K562 (cell line): ENCODE results near the gene RNASE2. TPM values are rescaled to one million over a fixed set of nuclear protein-coding genes. Genes with fewer than 3 reads are reported as not detected.

Experiments used
- DMBX1 ChIP-seq: fragments of 250-450 bp; sonication (Bioruptor Pico); IDR thresholded peaks from 2 replicates; pipeline ENCODE4 v1.8.0; 2022; ENCODE audit warnings: inconsistent platforms, mild to moderate bottlenecking, moderate library complexity, borderline replicate concordance
- NELFE ChIP-seq: IDR thresholded peaks from 2 replicates; pipeline ENCODE4 v1.6.1; 2011; ENCODE audit warnings: mild to moderate bottlenecking; ENCODE audit not compliant: insufficient read depth, insufficient read length
- NFE2 ChIP-seq: IDR thresholded peaks from 2 replicates; pipeline ENCODE4 v1.6.1; 2014; ENCODE audit warnings: antibody characterized with exemption, low read depth
- PHB ChIP-seq: fragments of 250-450 bp; sonication (Bioruptor Pico); IDR thresholded peaks from 2 replicates; pipeline ENCODE4 v1.5.0; 2021
- POU5F1 ChIP-seq: fragments of 150-350 bp; IDR thresholded peaks from 2 replicates; pipeline ENCODE4 v1.6.1; 2014; ENCODE audit warnings: borderline replicate concordance, low read length, low read depth, mild to moderate bottlenecking; ENCODE audit not compliant: partially characterized antibody
- RAD51 ChIP-seq: fragments of 450-650 bp; IDR thresholded peaks from 2 replicates; pipeline ENCODE4 v1.7.1; 2016; ENCODE audit warnings: low read depth, mild to moderate bottlenecking, borderline replicate concordance
- SIN3A ChIP-seq, 2 experiments: fragments of 150-350 bp in 1 of 2; IDR thresholded peaks; 2 replicates each; pipeline ENCODE4 v1.6.1; 2011 to 2016; ENCODE audit warnings: borderline replicate concordance in 2 of 2, low read depth in 2 of 2, low read length in 2 of 2, mild to moderate bottlenecking in 2 of 2, moderate library complexity in 2 of 2; ENCODE audit not compliant: control insufficient read depth in 1 of 2
- TBP ChIP-seq: optimal IDR thresholded peaks from 2 replicates; pipeline ENCODE3; 2011; ENCODE audit warnings: low read depth, low read length, improper control_type of control experiment
- TOE1 ChIP-seq, 2 experiments: fragments of 450-650 bp in 1 of 2; sonication (generic) in 1 of 2; formaldehyde crosslinking in 1 of 2; IDR thresholded peaks; 2 replicates each; pipeline versions ENCODE4 v1.7.1 to v1.8.0; 2016 to 2022; ENCODE audit warnings: borderline replicate concordance in 2 of 2, mild to moderate bottlenecking in 2 of 2, antibody characterized with exemption in 1 of 2, inconsistent platforms in 1 of 2, low read depth in 1 of 2, missing genetic modification reagents in 1 of 2, moderate library complexity in 1 of 2
- ZBTB17 ChIP-seq: fragments of 450-650 bp; formaldehyde crosslinking; IDR thresholded peaks from 2 replicates; pipeline ENCODE4 v1.4.0; 2020; ENCODE audit warnings: mild to moderate bottlenecking
- ZBTB7A ChIP-seq: IDR thresholded peaks from 2 replicates; pipeline ENCODE4 v1.6.1; 2011; ENCODE audit warnings: low read depth, mild to moderate bottlenecking, low read length, moderate library complexity, borderline replicate concordance; ENCODE audit not compliant: control insufficient read depth
- ZFX ChIP-seq: sonication (generic); formaldehyde crosslinking; IDR thresholded peaks from 2 replicates; pipeline ENCODE4 v1.8.0; 2022; ENCODE audit warnings: mild to moderate bottlenecking, missing genetic modification reagents, moderate library complexity
- polyA plus RNA-seq, 8 experiments: library from polyadenylated mRNA; depleted of rRNA in 4 of 8; stranded (reverse) in 5 of 8; unstranded in 3 of 8; fragments of >200 nt; fragmentation: Nextera tagmentation in 2 of 8; fragmentation: Illumina TruSeq in 1 of 8; extraction: Ambion mirVana in 2 of 8; extraction: Trizol in 1 of 8; gene quantifications; 2 replicates each; pipeline versions ENCODE4 v1.2.1 to v1.2.3, GENCODE V29; 2011 to 2014; ENCODE audit warnings: inconsistent platforms in 1 of 8, missing spikeins in 1 of 8
- total RNA-seq, 7 experiments: library from RNA; depleted of rRNA in 6 of 7; stranded (reverse); fragments of >200 nt in 6 of 7; fragmentation: Illumina TruSeq in 2 of 7; extraction: Trizol in 2 of 7; gene quantifications; 2 replicates each; pipeline versions ENCODE4 v1.2.1 to v1.2.3, GENCODE V29; 2011 to 2021; ENCODE audit warnings: low replicate concordance in 1 of 7
- TF ChIP-seq, protein P1 (sequence below): fragments of 250-450 bp; sonication (Bioruptor Pico); IDR thresholded peaks from 2 replicates; pipeline ENCODE4 v1.5.1; 2021; ENCODE audit warnings: mild to moderate bottlenecking
- TF ChIP-seq, protein P2 (sequence below): fragments of 450-650 bp; formaldehyde crosslinking; IDR thresholded peaks from 2 replicates; pipeline ENCODE4 v1.4.0; 2020; ENCODE audit warnings: mild to moderate bottlenecking, mixed read lengths
- TF ChIP-seq, protein P3 (sequence below): fragments of 450-650 bp; IDR thresholded peaks from 2 replicates; pipeline ENCODE4 v1.6.1; 2017; ENCODE audit warnings: antibody characterized with exemption
- TF ChIP-seq, protein P4 (sequence below): fragments of 200-400 bp; formaldehyde crosslinking; IDR thresholded peaks from 2 replicates; pipeline ENCODE4 v1.6.1; 2017; ENCODE audit warnings: mild to moderate bottlenecking, low read depth, low read length, moderate library complexity
- TF ChIP-seq, protein P5 (sequence below): IDR thresholded peaks from 2 replicates; pipeline ENCODE4 v1.6.1; 2012; ENCODE audit warnings: low read depth, low read length, improper control_type of control experiment, borderline replicate concordance

The RNASE2 gene
- total and polyA plus RNA-seq, 9 of the 15 experiments (the other 6 are each of a cell fraction or from before 2014, with no cell fraction given) = not detected

DNA sequence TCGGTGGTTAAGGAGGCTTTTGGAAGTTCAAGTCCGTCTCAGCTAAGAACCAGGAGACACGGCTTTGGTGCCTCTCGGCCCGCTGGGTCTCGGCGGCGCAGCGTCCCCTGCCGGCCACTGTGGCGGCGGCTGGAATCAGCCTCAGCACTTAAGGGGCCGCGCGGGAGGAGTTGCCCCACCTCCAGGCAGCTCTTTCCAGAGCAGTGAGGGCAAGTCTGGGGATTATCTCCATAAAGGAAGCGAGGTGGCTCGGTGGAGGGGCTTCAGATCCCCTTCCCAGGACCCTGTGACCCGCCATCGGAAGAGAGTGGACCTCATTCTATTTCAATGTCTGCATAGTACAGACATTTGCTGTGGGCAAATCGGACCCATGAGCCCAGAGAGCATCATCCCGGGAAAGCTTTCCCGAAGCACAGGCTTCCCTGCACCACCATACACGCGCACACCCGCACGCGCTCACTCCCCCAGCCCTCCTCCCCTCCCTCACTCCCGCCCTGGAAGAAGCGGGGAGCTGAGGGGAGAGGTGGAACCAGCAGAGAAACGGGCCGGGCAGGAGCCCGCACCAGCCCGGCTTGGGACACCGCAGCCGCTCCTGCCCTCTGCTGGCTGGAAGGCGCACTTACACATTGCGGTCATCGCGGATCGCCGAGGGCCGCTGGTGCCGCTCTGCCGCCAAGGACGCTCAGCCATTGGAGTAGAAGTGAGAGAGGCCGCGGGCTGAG lies 15.9 kb downstream of the RNASE2 start (continued):
- TF ChIP-seq TOE1 (IDR thresholded peaks at IDR 0.05; ENCODE audit: borderline replicate concordance) = no peak
- TF ChIP-seq TOE1 (CRISPR knock-in tag; IDR thresholded peaks at IDR 0.05; ENCODE audit: borderline replicate concordance, low read depth) = no peak
- TF ChIP-seq, protein P1, sequence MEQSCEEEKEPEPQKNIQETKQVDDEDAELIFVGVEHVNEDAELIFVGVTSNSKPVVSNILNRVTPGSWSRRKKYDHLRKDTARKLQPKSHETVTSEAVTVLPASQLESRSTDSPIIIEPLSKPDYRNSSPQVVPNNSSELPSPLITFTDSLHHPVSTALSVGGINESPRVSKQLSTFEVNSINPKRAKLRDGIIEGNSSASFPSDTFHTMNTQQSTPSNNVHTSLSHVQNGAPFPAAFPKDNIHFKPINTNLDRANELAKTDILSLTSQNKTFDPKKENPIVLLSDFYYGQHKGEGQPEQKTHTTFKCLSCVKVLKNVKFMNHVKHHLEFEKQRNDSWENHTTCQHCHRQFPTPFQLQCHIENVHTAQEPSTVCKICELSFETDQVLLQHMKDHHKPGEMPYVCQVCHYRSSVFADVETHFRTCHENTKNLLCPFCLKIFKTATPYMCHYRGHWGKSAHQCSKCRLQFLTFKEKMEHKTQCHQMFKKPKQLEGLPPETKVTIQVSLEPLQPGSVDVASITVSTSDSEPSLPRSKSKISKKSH = no peak
- no peak for TF ChIP-seq DMBX1 (CRISPR knock-in tag)
- TF ChIP-seq, protein P2, sequence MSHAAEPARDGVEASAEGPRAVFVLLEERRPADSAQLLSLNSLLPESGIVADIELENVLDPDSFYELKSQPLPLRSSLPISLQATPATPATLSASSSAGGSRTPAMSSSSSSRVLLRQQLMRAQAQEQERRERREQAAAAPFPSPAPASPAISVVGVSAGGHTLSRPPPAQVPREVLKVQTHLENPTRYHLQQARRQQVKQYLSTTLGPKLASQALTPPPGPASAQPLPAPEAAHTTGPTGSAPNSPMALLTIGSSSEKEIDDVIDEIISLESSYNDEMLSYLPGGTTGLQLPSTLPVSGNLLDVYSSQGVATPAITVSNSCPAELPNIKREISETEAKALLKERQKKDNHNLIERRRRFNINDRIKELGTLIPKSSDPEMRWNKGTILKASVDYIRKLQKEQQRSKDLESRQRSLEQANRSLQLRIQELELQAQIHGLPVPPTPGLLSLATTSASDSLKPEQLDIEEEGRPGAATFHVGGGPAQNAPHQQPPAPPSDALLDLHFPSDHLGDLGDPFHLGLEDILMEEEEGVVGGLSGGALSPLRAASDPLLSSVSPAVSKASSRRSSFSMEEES (CRISPR knock-in tag) = no peak
- TF ChIP-seq SIN3A (IDR thresholded peaks at IDR 0.05; ENCODE audit: borderline replicate concordance in 2 of 2, control insufficient read depth in 1 of 2, low read depth in 2 of 2, low read length in 2 of 2) = no peak
- TF ChIP-seq, protein P3, sequence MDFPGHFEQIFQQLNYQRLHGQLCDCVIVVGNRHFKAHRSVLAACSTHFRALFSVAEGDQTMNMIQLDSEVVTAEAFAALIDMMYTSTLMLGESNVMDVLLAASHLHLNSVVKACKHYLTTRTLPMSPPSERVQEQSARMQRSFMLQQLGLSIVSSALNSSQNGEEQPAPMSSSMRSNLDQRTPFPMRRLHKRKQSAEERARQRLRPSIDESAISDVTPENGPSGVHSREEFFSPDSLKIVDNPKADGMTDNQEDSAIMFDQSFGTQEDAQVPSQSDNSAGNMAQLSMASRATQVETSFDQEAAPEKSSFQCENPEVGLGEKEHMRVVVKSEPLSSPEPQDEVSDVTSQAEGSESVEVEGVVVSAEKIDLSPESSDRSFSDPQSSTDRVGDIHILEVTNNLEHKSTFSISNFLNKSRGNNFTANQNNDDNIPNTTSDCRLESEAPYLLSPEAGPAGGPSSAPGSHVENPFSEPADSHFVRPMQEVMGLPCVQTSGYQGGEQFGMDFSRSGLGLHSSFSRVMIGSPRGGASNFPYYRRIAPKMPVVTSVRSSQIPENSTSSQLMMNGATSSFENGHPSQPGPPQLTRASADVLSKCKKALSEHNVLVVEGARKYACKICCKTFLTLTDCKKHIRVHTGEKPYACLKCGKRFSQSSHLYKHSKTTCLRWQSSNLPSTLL = no peak
- TF ChIP-seq TBP = peak; percentile 38
- TF ChIP-seq, protein P4, sequence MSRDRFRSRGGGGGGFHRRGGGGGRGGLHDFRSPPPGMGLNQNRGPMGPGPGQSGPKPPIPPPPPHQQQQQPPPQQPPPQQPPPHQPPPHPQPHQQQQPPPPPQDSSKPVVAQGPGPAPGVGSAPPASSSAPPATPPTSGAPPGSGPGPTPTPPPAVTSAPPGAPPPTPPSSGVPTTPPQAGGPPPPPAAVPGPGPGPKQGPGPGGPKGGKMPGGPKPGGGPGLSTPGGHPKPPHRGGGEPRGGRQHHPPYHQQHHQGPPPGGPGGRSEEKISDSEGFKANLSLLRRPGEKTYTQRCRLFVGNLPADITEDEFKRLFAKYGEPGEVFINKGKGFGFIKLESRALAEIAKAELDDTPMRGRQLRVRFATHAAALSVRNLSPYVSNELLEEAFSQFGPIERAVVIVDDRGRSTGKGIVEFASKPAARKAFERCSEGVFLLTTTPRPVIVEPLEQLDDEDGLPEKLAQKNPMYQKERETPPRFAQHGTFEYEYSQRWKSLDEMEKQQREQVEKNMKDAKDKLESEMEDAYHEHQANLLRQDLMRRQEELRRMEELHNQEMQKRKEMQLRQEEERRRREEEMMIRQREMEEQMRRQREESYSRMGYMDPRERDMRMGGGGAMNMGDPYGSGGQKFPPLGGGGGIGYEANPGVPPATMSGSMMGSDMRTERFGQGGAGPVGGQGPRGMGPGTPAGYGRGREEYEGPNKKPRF = no peak
- no peak for TF ChIP-seq NFE2
- TF ChIP-seq ZBTB7A = peak; percentile 45; the same call in 1 of the 2 replicates
- TF ChIP-seq RAD51 = no peak
- TF ChIP-seq, protein P5, sequence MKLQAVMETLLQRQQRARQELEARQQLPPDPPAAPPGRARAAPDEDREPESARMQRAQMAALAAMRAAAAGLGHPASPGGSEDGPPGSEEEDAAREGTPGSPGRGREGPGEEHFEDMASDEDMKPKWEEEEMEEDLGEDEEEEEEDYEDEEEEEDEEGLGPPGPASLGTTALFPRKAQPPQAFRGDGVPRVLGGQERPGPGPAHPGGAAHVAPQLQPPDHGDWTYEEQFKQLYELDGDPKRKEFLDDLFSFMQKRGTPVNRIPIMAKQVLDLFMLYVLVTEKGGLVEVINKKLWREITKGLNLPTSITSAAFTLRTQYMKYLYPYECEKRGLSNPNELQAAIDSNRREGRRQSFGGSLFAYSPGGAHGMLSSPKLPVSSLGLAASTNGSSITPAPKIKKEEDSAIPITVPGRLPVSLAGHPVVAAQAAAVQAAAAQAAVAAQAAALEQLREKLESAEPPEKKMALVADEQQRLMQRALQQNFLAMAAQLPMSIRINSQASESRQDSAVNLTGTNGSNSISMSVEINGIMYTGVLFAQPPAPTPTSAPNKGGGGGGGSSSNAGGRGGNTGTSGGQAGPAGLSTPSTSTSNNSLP = no peak
- no peak for TF ChIP-seq POU5F1
- TF ChIP-seq ZFX (CRISPR knock-in tag) = peak; percentile 50
- no peak for TF ChIP-seq ZBTB17 (CRISPR knock-in tag)
- no peak for TF ChIP-seq NELFE
- TF ChIP-seq PHB (CRISPR knock-in tag) = no peak
